ENCODE data around the gene CLCNKA.

Gene CLCNKA

DNA sequence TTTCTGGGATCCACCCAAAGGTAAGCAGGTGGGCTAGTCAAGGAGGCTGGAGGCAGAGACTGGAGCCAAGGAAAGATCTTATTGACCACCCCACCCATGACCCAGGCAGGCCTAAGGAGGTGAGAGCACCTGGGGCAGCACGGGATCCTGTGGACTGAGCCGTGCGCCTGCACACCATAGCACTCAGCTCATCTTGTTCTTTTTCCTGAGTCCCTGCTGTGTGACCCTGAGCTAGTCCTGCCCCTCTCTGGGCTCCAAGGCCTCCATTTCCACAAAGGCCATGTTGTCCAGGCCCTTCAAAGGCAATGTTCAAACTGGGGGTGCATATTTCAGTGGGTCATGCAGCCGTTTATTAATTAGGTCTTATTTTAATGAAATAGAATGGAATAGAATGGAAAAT is 44.4 kb downstream of the CLCNKA start:
- DNase-seq: no peak

GRCh38 chr1:16067127-16067768 is 45.4 kb downstream of the CLCNKA start:
- no peak for DNase-seq

GRCh38 chr1:16067933-16068332 is 46.1 kb downstream of the CLCNKA start:
- DNase-seq: no peak

DNA sequence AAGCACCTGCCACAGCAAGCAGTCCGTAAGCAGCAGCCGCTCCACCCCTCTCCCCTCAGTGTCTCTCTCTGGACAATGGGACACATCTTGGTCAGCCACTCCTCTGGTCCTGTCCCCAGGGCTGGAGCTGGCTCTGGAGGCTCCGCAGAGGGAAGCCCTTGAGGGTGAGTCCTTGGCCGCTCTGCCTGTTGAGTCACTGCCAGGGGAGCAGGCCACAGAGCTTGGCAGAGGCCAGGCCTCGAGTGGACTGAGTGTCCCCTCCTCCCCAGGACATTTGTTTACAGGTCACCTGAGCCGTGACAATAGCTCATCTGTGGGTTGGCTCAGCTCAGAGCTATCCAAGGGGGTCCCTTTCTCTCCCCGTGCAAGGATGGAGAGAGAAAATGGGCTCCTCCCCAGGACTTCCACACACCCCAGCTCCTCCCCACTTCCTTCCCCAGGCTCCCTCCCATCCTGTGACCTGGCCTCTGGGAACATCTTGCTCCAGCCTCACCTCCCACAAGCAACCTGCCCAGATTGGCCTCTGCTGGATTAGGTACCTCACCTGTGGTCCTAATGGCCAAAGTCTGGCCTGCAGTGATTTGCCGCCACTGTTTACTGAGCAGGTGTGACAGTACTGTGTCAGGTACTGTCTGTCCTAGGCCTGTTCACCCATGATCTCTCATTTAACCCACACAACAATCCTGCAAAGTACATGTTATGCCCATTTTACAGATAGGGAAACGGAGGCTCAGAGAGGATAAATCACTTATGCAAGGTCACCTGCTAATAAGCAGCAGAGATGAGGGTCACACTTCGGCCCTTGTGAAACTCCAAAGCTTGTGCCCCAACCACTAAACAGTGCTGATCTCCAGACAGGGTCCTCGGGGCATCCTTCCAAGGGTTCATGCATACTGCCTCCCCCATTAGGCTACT is 46.8 kb downstream of the CLCNKA start:
- DNase-seq: no peak

- DNase-seq: no peak
These were observed 49.0 kb downstream of the CLCNKA start for GRCh38 chr1:16070640-16071355.

- no peak for DNase-seq
These were observed 49.8 kb downstream of the CLCNKA start for GRCh38 chr1:16071614-16072013.

DNA sequence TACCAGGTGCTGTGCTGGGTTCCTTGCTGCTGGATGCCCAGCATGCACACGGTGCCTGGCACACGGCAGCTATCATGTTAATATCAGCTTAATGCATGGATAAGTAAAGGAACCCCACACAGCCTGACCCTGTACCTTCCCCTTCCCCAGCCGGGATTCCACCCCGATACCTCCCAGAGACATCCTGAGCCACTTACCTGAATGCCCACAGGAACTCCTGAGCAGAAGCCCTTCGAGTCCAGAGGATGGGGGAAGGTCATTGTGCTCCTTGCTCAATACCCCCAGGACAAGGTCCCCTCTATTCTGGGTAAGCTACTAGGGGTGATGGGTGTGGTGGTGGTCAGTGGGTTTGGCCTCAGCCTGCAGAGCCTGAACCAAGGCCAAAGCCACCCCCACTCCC is 50.3 kb downstream of the CLCNKA start:
- DNase-seq: no peak

- no peak for DNase-seq
These were observed 51.0 kb downstream of the CLCNKA start for GRCh38 chr1:16072616-16073484.

DNA sequence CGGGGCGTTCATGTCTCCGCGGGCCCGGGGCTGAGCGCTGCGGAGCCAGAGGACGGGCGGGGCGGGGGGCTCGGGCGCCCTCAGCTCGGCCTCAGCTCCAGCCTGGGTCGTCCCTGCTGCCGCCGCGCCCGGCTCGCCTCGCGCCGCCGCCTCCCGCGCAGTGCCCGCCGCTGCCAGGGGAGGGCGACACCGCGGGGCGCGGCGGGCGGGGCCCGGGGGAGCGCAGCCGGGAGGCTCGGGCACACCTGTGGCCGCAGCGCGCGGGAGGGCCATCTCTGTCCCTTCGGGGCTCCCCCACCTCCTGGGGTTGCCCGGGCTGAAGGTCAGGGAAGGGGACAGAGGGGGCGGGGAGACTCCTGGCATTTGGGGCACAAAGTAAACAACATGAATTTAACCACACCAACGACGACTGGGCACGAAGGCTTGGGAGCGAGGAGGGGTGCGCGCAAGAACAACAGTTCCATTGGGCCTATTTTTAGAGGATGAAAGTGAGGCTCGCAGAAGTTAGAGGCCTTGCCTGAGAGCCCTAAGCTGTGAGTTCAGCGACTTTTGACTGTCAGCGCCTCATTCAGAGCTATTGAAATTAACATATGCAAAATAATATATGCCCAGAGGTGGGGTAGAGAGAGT is 51.8 kb downstream of the CLCNKA start, which contains the start of gene FAM131C:
FAM131C (minus strand) TSS at position 162 of the 630 bp plus-strand sequence. CDS start 209 bp downstream, outside the sequence.
- DNase-seq: no peak

- DNase-seq: no peak
These were observed 52.4 kb downstream of the CLCNKA start for GRCh38 chr1:16074217-16074616.

- DNase-seq: no peak
These were observed 53.6 kb downstream of the CLCNKA start for GRCh38 chr1:16075337-16076030.

DNA sequence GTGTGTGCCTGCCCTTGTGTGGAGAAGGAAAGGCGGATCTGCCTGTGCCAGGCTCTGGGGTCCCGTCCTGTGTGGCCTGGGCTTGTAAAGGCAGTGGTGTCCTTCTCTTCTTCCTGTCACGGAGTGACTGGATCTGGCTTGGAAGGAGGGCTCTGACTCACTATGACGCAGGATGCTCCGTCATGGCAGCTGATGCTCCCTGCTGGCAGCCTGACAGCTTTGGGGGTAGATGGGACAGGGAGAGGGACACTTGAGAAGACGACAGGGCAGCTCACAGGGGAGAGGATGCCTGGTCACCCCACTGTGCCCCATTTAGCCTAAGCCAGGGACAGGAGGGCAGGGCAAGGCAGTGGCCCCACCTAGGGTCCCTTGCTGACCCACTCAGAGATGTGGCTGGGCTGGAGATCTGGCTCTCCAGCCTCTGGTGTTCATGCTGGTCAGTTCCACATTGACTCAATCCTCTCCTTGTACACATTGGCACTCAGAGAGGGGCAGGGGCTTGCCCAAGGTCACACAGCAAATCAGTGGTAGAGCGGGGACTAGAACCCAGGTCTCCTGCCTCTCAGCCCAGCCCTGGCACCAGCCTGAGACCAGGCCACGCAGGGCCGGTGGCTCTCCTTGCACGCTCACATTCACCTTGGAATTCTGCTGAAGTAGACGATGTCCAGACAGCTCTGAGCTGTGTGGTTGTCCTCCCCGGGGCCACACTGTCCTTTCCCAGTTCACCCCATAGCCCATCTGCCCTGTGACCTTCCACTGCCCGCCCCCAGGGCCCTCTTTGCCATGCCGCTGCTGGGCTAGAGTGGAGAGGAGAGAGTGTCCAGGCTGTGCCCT is 54.4 kb downstream of the CLCNKA start:
- no peak for DNase-seq

GRCh38 chr1:16076865-16077238 is 55.0 kb downstream of the CLCNKA start:
- no peak for DNase-seq

DNA sequence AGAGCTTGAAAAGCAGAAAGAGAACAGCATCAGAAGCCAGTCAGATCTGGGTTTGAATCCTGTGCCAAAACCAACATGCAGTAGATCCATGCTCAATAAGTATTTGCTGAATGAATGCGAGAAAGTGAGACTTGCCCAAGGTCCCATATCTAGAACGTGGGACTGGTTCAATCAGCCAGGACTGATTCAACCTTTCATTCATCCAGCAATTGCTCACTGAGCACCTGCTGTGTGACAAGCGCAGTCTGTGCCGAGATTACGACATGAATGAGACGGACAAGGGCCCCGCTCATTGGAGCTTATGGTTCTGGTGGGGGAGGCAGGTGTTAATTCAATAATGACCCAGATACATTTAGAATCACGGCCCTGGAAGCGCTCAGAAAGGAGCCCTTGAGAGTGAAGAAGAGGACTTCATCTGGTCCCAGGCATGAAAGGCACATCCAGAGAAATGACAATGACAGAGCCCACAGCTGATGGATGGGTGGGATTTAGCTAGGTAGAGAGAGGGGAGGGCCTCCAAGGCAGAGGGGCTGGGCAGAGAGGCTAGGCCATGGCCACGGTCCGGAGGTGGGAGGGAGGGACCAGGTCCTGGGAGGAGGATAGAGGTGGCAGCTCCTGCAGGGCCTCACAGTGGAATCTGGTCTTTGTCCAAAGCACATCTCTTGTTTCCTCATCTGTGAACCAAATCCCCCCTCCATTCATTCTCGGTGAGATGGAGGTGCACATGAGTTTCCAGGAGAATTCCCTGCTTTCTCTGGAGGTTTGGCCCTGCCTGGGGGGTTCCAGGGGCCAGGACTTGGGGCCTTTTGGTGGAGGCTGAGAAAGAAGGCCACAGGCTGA is 55.8 kb downstream of the CLCNKA start:
- DNase-seq: no peak

DNA sequence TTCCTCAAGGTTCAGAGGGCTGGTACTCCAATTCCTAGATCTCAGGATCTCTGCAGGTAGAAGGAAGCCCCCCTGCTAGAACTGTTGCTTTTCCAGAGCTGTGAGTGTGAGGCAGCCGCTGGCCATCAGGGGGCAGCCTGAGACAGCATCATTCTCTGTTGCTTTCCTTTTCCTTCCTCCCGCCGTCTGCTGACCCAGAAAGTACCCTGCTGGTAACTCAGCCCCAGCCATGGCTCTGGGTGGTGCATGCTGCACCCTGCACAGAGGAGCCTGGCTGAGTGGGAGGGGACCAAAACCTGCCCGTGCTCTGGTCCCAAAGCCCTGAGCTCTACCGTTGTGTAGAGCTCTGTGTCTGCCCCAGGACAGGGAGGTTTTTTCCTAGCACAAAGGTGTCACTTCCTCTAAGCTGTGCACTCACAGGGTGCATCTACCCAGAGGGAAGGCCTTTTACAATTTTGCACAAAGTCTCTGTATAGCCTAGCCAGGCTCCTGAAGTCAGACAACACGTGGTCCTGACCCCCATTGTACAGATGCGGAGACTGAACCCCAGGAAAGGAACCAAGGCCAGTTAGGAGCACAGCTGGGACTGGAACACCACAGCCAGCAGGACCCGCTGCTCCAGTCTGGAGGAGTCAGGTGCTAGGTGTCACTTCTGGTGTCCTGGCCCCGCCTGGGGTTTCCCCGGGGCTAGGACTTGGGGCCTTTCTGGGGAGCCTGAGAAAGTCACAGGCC is 57.3 kb downstream of the CLCNKA start:
- peak; percentile 58 for DNase-seq

DNA sequence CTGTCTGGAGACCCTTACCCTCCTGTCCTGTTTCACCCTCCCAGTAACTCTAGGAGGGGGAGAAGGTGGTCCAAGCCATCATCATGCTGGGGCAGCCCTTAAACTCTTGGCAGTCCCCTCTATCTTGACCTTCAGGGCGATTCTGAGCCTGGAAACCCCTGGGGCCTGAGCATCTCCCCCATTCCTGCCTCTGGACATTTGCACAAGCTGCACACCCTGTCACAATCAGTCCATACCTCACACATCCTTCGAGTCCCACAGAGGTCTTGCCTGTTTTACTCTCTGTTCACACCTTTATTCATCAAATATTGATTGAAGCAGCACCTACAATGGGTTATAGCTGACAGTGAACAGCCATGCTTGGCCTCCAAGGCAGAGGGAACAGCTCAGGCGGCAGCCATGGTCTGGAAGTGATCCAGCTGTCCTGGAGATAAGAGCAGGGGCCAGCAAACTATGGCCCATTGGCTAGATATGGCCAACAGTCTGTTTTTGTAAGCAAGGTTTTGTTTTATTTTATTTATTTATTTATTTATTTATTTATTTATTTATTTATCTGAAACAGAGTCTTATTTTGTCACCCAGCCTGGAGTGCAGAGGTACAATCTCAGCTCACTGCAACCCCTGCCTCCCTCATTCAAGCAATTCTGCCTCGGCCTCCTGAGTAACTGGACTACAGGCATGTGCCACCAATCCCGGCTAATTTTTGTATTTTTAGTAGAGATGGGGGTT is 58.8 kb downstream of the CLCNKA start:
- no peak for DNase-seq

DNA sequence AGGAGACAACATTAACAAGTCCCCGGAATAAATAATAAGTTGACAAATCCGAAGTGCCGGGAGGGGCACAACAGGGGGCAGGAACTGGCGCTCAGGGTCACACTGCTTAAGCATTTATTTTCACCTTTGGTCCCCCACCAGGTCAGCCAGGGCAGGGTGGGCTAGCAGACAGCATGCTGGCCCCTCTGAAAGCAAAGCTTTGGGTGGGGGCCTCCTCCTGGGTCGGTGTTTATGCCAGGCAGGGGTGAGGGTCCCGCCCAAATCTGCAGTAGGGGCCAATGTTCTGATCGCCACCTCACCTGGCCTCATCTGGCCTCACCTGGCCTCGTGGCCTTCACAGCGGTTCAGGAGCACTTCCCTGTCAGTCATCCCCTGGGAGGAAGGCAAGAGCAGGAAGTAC is 59.8 kb downstream of the CLCNKA start:
- DNase-seq: no peak
